IPS DF 6.9 (cell line): ENCODE measurements around the gene MICU1.
A peak's percentile ranks its signal among the peaks of the same experiment; 100 is the strongest.

Source experiments
- DNase-seq: peaks from one replicate; pipeline ENCODE4 v3.0.0-alpha.2; 2013; ENCODE audit warnings: low read depth, low spot score
- H3K27ac ChIP-seq: one replicate; pipeline ENCODE4 v1.5.1; 2013; ENCODE audit warnings: low read length, control low read depth
- H3K27me3 ChIP-seq: 2 replicates; pipeline ENCODE4 v1.6.1; 2013; ENCODE audit warnings: mild to moderate bottlenecking, low read length; ENCODE audit not compliant: control insufficient read depth, insufficient read depth
- H3K36me3 ChIP-seq: 2 replicates; pipeline ENCODE4 v1.6.1; 2013; ENCODE audit warnings: low read length; ENCODE audit not compliant: control insufficient read depth, insufficient read depth
- H3K4me1 ChIP-seq: 2 replicates; pipeline ENCODE4 v1.6.1; 2013; ENCODE audit warnings: low read length; ENCODE audit not compliant: control insufficient read depth, insufficient read depth
- H3K4me3 ChIP-seq: 2 replicates; pipeline ENCODE4 v1.5.1; 2013; ENCODE audit warnings: mild to moderate bottlenecking, low read length
- H3K9me3 ChIP-seq: 2 replicates; pipeline ENCODE4 v1.6.1; 2013; ENCODE audit warnings: low read length, inconsistent platforms; ENCODE audit not compliant: control insufficient read depth, insufficient read depth
- WGBS: extraction: QIAGEN DNeasy Blood & Tissue Kit; methylation state at CpG from one replicate; pipeline ENCODE4 v1.1.7; 2013; ENCODE audit warnings: mixed read lengths, missing lambda C conversion rate; ENCODE audit not compliant: insufficient read length, insufficient coverage; 5-methylcytosine and 5-hydroxymethylcytosine counted together

Gene MICU1

DNA sequence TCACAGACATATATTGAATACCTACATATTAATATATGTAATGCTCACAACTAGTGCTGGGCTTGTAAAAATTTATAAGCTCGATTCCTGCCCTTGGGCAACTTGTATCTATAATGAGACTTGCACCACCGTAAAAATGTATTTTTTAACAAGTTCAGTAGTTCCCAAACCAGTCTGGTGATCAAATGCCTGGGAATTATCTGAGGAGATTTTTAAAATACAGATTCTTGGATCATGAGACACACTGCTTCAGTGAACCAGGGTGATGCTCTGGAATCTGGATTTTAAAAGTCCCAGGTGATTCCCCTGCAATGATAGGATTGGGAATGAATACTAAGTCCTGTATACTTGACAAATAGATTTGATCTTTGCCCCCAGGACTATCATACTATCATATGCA, 4.3 kb upstream of the MICU1 start:
- no CpG with 5 or more reads among the region's 2 CpGs for WGBS
- H3K4me3 ChIP-seq = no peak overlapping the region

DNA sequence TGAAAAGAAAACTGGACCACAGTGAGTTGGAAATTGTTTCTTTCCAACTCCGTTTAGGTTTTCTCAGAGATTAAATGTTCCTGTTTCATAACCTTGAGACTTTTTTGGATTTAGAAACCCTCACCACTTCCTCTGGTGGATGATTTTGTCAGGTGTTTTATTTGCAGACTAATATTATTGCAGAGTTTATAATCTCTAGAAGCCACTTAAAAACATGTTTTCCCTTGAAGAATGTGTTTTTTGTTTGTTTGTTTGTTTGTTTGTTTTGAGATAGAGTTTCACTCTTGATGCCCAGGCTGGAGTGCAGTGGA, 520 bp upstream of the MICU1 start:
- Histone ChIP-seq H3K27ac (no peak overlapping the region), H3K27me3 (no peaks in the 10 kb centered on the region), H3K4me1 (no peaks in the 10 kb centered on the region), H3K9me3 (no peaks in the 10 kb centered on the region), H3K36me3 (no peaks in the 10 kb centered on the region), H3K4me3 (no peak overlapping the region)
- no peak for DNase-seq
- no CpG with 5 or more reads among the region's 1 CpG for WGBS

More for the DNA sequence above, 4.3 kb upstream of the MICU1 start:
- DNase-seq = no peak
- Histone ChIP-seq H3K27me3 (no peaks in the 10 kb centered on the region), H3K9me3 (no peaks in the 10 kb centered on the region), H3K27ac (no peak overlapping the region), H3K36me3 (no peaks in the 10 kb centered on the region), H3K4me1 (no peaks in the 10 kb centered on the region)

DNA sequence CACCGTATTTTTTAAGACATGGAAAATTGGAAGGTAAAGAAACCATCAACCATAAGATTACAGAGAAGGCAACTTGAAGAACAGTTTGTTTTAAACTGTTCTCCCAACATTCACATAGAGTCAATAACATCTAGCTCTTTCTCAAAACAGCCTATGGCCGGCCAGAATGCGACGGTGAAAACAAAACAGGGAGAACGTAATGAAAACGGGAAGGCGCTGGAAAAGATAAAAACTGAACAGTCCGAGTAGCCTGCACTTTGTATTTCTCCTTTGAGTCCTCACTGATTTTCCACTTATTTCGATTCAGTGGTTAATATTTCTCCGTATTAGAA, 637 bp downstream of the MICU1 start:
- H3K4me3 ChIP-seq = peak overlapping the region; percentile 75; the same call in 1 of the 2 replicates
- no peak for DNase-seq
- no CpG with 5 or more reads among the region's 10 CpGs for WGBS
- H3K27ac ChIP-seq = no peak overlapping the region
- H3K4me1 ChIP-seq = no peaks in the 10 kb centered on the region
- H3K9me3 ChIP-seq = no peaks in the 10 kb centered on the region
- H3K27me3 ChIP-seq = no peaks in the 10 kb centered on the region
- no peaks in the 10 kb centered on the region for H3K36me3 ChIP-seq

DNA sequence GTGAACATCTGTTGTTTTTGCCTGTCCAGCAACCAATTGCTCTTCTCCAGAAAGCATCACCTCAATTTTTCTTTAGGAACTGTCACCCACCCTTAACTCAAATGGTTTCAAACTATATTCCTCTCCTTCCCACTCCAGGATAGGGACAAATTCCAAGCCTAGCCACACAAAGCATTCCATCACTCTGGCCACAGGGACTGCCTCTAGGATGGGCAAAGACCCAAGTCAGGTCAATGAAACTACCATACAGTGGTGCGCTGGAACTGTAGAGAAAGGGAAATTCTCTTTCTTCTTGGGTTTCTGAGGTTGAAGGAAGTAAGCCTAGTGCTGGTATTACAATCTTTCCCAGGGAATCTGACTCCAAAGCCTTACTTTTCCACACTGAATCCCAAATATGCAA, 3.6 kb downstream of the MICU1 start:
- no peak for DNase-seq

DNA sequence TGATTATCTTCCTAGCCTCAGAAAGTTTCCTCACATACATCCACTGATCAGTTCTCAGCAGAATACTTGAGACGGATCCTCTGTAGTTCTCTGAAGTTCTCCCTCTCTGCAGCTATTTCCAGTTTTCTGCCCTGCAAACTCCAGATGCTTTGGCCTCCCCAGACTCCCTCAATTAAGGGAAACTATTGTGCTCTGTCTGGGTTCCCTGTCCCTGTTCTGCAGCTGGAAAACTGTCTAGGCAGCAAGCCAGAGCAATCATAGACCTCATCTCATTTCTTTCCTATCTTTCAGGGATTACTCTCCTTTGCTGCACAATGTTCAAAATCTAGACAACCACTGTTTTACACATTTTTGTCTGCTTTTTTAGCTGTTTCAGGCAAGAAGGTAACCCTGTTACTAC, 9.2 kb downstream of the MICU1 start:
- no CpG with 5 or more reads among the region's 1 CpG for WGBS

More for the DNA sequence above, 3.6 kb downstream of the MICU1 start:
- Histone ChIP-seq H3K27me3 (no peaks in the 10 kb centered on the region), H3K4me1 (0 out of 2 replicates have a peak, but pooled peaks cover 1% of the 10 kb centered on the region), H3K4me3 (no peak overlapping the region), H3K9me3 (no peaks in the 10 kb centered on the region), H3K36me3 (no peaks in the 10 kb centered on the region), H3K27ac (no peak overlapping the region)
- no CpG with 5 or more reads among the region's 1 CpG for WGBS

DNA sequence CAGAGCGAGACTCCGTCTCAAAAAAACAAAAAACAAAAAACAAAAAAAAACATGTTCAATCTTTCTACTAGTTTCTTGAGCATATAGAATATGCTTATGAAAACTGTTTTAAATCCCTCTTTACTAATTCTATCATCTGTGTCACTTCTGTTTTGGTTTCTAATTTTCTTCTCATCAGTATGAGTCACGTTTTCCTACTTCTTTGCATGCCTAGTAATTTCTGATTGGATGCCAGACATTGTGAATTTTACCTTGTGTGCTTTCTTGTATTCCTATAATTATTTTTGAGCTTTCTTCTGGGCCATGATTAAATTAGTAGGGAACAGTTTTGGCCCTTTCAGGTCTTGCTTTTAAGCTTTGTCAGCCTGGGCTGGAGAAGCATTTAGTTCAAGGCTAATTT, 9.9 kb downstream of the MICU1 start:
- 0 out of 2 replicates have a peak, but pooled peaks cover 1% of the 10 kb centered on the region for H3K4me1 ChIP-seq
- no peak overlapping the region for H3K27ac ChIP-seq
- no peaks in the 10 kb centered on the region for H3K27me3 ChIP-seq
- DNase-seq = no peak
- no peaks in the 10 kb centered on the region for H3K36me3 ChIP-seq
- no CpG with 5 or more reads among the region's 3 CpGs for WGBS
- H3K4me3 ChIP-seq = no peak overlapping the region
- no peaks in the 10 kb centered on the region for H3K9me3 ChIP-seq

More for the DNA sequence above, 9.2 kb downstream of the MICU1 start:
- Histone ChIP-seq H3K4me3 (no peak overlapping the region), H3K27me3 (no peaks in the 10 kb centered on the region), H3K4me1 (0 out of 2 replicates have a peak, but pooled peaks cover 1% of the 10 kb centered on the region), H3K27ac (no peak overlapping the region), H3K36me3 (no peaks in the 10 kb centered on the region), H3K9me3 (no peaks in the 10 kb centered on the region)
- DNase-seq = no peak

DNA sequence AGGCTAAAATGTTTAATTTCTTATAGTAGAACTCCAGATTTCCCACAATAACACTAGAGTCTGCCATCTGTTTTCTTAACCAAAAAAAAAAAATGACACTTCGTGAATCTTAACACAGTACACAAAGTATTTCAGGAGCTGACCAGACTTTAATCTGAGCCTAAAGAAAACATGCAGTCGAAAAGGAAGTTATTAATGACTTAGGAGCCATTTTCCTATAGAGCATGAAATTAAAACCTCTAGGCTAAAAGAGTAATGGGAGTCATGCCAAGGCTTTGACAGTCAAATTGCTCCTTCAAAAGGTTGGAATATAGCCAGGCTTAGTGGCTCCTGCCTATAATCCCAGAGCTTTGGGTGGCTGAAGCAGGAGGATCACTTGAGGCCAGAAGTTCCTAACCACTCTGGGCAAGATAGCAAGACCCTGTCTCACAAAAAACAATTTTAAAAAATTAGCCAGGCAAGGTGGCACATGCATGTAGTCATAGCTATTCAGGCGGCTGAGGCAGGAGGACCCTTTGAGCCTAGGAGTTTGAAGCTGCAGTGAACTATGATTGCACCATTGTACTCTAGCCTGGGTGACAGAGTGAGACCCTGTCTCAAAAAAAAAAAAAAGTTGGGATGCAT, 13.6 kb downstream of the MICU1 start:
- no CpG with 5 or more reads among the region's 3 CpGs for WGBS
- no peak for DNase-seq

DNA sequence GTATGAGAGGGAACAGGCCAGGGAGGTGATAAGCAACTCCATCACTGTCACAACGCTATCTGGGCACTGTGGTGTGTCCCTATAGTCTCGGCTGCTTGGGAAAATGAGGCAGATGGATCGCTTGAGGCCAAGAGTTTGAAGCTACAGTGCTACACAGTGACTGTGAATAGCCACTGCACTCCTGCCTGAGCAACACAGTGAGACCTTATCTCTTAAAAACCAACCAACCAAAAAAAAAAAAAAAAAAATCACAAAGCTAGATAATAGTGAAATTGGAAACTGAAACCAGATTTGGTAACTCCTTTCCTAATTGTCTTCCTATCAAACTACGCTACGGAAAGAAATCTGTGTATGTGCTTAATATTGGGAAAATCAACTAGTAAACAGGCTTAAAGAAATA, 14.1 kb downstream of the MICU1 start:
- no peak for DNase-seq
- Histone ChIP-seq H3K27ac (no peak overlapping the region), H3K27me3 (no peaks in the 10 kb centered on the region), H3K4me3 (no peak overlapping the region), H3K9me3 (no peaks in the 10 kb centered on the region), H3K36me3 (no peaks in the 10 kb centered on the region), H3K4me1 (no peaks in the 10 kb centered on the region)
- whole genome bisulfite sequencing = no CpG with 5 or more reads among the region's 5 CpGs

More for the DNA sequence above, 13.6 kb downstream of the MICU1 start:
- no peaks in the 10 kb centered on the region for H3K27me3 ChIP-seq
- no peak overlapping the region for H3K4me3 ChIP-seq
- H3K9me3 ChIP-seq = no peaks in the 10 kb centered on the region
- no peak overlapping the region for H3K27ac ChIP-seq
- no peaks in the 10 kb centered on the region for H3K4me1 ChIP-seq
- H3K36me3 ChIP-seq = no peaks in the 10 kb centered on the region

DNA sequence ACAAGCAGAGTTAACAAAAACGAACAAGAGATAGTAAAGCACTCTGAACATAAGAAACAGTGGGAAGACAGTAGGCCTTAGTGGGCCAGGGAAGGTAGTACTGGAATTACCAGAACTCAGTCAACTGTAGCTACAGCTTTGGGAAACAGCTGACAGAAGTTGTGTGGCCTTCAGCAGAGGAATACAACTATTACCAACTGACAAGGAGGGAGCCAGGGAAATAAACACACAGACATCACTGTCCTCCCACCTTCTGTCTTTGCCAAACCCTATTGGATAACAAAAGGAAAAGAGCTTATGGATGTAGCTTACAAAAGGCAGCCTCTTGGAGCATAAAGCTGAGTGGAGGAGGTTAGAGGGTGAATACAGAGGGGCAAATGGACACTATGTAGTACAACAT, 15.4 kb downstream of the MICU1 start:
- WGBS = no CpG with 5 or more reads among the region's 1 CpG
- no peak overlapping the region for H3K27ac ChIP-seq
- H3K27me3 ChIP-seq = no peaks in the 10 kb centered on the region
- DNase-seq = no peak
- no peaks in the 10 kb centered on the region for H3K9me3 ChIP-seq
- no peaks in the 10 kb centered on the region for H3K36me3 ChIP-seq
- no peak overlapping the region for H3K4me3 ChIP-seq
- no peaks in the 10 kb centered on the region for H3K4me1 ChIP-seq

DNA sequence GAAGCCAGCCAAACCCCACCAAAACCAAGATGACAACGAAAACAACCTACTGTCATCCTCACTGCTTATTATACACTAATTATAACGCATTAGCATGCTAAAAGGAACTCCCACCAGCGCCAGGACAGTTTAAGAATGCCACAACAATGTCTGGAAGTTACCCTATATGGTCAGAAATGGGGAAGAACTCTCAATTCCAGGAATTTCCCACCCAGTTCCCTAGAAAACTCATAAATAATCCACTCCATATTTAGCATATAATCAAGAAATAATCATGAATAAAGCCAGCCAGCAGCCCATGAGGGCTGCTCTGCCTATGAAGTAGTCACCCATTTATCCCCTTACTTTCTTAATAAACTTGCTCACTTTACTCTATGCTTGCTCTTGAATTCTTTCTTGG, 20.8 kb downstream of the MICU1 start:
- WGBS = no CpG with 5 or more reads among the region's 3 CpGs
- H3K4me3 ChIP-seq = no peak overlapping the region
- H3K27me3 ChIP-seq = no peaks in the 10 kb centered on the region
- H3K4me1 ChIP-seq = no peaks in the 10 kb centered on the region
- H3K27ac ChIP-seq = no peak overlapping the region
- H3K36me3 ChIP-seq = no peaks in the 10 kb centered on the region
- no peak for DNase-seq
- H3K9me3 ChIP-seq = no peaks in the 10 kb centered on the region

DNA sequence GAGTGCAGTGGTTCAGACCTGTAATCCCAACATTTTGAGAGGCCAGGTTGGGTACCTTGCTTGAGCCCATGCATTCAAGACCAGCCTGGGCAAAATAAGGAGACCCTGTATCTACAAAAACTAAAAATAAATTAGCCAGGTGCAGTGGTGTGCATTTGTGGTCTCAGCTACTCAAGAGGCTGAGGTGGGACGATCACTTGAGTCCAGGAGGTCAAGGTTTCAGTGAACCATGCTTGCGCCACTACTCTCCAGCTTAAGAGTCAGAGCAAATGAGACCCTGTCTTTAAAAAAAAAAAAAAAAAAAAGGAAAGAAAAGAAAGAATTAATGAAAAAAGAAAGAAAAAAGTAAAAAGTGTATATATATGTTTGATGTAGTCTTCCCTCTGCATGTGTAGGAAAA, 24.7 kb downstream of the MICU1 start:
- no CpG with 5 or more reads among the region's 2 CpGs for WGBS
- H3K27ac ChIP-seq = no peak overlapping the region
- DNase-seq = no peak

More for the DNA sequence above, 24.7 kb downstream of the MICU1 start:
- H3K36me3 ChIP-seq = no peaks in the 10 kb centered on the region
- no peaks in the 10 kb centered on the region; the same call in 1 of the 2 replicates for H3K9me3 ChIP-seq
- no peaks in the 10 kb centered on the region for H3K27me3 ChIP-seq
- peaks cover 1% of the 10 kb centered on the region; the same call in 1 of the 2 replicates for H3K4me1 ChIP-seq
- no peak overlapping the region for H3K4me3 ChIP-seq
